ENCODE data around the gene TRAK2.

- TF ChIP-seq CTCF (conservative IDR thresholded peaks at IDR 0.05): no peak
- TF ChIP-seq ZFX (IDR thresholded peaks at IDR 0.05): no peak
Observed at GRCh38 chr2:201407265-201407664, 44.0 kb downstream of the TRAK2 start.

All from C4-2B (cell line).